Adrenal gland (tissue), 5 donors: ENCODE data around the gene ECE2.

Experiments
- CTCF ChIP-seq, 6 experiments: fragments of 450-650 bp in 4 of 6; fragments of 200-600 bp in 2 of 6; sonication (generic) in 1 of 6; IDR thresholded peaks; 1 replicate in 5 of 6; 2 replicates in 1 of 6; pipeline versions ENCODE4 v1.5.1 to v1.8.0; 2016 to 2021; ENCODE audit warnings: antibody characterized with exemption in 6 of 6, mild to moderate bottlenecking in 2 of 6, moderate library complexity in 1 of 6
- POLR2A ChIP-seq, 2 donors: fragments of 450-650 bp; IDR thresholded peaks; one replicate each; pipeline ENCODE4 v1.6.1; 2017; ENCODE audit warnings: antibody characterized with exemption in 2 of 2, mild to moderate bottlenecking in 2 of 2, moderate library complexity in 1 of 2
- donor health status: DM: no; HTN: no; CAD: no.

DNA sequence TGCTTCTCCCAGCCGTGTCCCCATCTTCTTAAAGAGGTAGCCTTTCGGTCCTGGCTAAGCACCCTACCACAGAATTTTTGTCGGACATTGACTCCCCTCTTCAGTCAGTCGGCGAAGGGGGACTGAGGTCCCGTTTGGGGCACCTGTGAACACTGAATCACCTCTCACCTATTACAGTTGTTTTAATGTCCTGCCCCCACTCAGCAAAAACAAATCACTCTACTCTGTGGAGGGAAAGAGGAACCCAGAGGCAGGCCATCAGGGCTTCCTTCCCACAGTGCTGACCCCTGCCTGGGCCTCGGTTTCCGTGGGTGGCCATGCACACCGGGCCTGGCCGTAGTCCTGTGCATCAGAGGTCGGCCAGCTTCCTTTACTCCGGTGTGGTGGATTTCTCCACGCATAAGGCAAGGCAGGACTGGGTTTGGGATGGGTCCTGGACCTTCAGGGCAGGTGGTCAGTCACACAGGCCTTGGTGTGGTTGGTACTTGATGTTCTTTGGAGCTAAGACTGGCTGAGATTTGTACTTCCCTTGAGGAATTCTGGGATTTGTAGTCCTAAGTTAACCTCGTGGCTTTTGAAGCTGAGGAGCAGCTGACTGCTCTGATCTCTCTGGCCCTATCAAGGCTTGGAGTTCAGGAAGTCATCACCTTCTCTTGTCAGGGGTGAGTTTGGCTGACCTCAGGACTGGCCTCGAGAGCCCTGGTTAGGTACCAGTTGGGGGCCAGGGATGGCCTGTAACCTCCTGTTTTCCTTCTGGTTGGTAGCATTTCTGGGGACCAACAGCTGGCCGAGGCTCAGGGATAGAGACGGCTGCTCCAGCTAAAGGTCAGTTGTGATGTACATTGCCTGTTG, 61.0 kb downstream of the ECE2 start:
- TF ChIP-seq CTCF (IDR thresholded peaks at IDR 0.05): no peak
- TF ChIP-seq POLR2A (IDR thresholded peaks at IDR 0.05): peak in 1 of 2 donors; percentile 43
